Upper lobe of right lung (tissue), 1 donor: ENCODE data around the gene FEM1A. TPM values are rescaled to one million over a fixed set of nuclear protein-coding genes. Genes with fewer than 3 reads are reported as not detected.
"Not testable (repeated sequence)": the region's sequence is repeated elsewhere in the genome, so short reads cannot be mapped to it uniquely, and the experiment has no call there.

Experiments
- ATAC-seq: fragments of 200-7000 bp; cut with Tn5 transposase; one replicate; pipeline ENCODE4 v1.9.1; 2020; ENCODE audit warnings: mild to moderate bottlenecking, moderate library complexity
- DNase-seq: peaks from one replicate; pipeline ENCODE4 v3.0.0-alpha.2; 2020
- H3K27ac ChIP-seq: fragments of 200-600 bp; one replicate; pipeline ENCODE4 v1.8.0; 2022
- H3K27me3 ChIP-seq: fragments of 200-600 bp; one replicate; pipeline ENCODE4 v1.8.0; 2022; ENCODE audit warnings: mild to moderate bottlenecking
- H3K36me3 ChIP-seq: fragments of 200-600 bp; one replicate; pipeline ENCODE4 v1.8.0; 2022
- H3K4me1 ChIP-seq: fragments of 200-600 bp; one replicate; pipeline ENCODE4 v1.8.0; 2022
- H3K4me3 ChIP-seq: fragments of 200-600 bp; one replicate; pipeline ENCODE4 v1.8.0; 2022; ENCODE audit warnings: mild to moderate bottlenecking
- H3K9me3 ChIP-seq: fragments of 200-600 bp; one replicate; pipeline ENCODE4 v1.8.0; 2022
- CTCF ChIP-seq: fragments of 200-600 bp; IDR thresholded peaks from one replicate; pipeline ENCODE4 v1.8.0; 2022; ENCODE audit warnings: antibody characterized with exemption
- intact Hi-C: fragments of 100-400 bp; cut with DNase I; formaldehyde crosslinking; loops from one replicate; pipeline ENCODE4 v1.11.0; 2022
- total RNA-seq: library from RNA; stranded (reverse); fragmentation: NEBNext Ultra II Directional; extraction: Animal tissue kit (Norgen Biotek cat#: 25700); gene quantifications from one replicate; pipeline ENCODE4 v1.2.1, GENCODE V29; 2021
- donor health status: DM: no; HTN: yes; CAD: no; lungs with severe emphysema.

FEM1A gene
- total RNA-seq, 1 donor from 2014 or later = 12.4 TPM

- DNase-seq = no peak
- H3K27ac ChIP-seq = no peak overlapping the region
- peaks cover 11% of the 10 kb centered on the region for H3K36me3 ChIP-seq
- no peak for TF ChIP-seq CTCF
- ATAC-seq = no peak
- H3K4me3 ChIP-seq = no peak overlapping the region
- no peaks in the 10 kb centered on the region for H3K9me3 ChIP-seq
- intact Hi-C loops = no loop called here
- H3K27me3 ChIP-seq = no peaks in the 10 kb centered on the region
- H3K4me1 ChIP-seq = no peaks in the 10 kb centered on the region
These were observed 29.7 kb downstream of the FEM1A start for GRCh38 chr19:4821265-4821664.

- H3K4me3 ChIP-seq, ATAC-seq, H3K4me1 ChIP-seq, H3K9me3 ChIP-seq, H3K27me3 ChIP-seq, DNase-seq, H3K36me3 ChIP-seq, H3K27ac ChIP-seq, intact Hi-C loops: not testable (repeated sequence)
These were observed 30.8 kb downstream of the FEM1A start for GRCh38 chr19:4822354-4822753.

- Histone ChIP-seq H3K27me3 (no peaks in the 10 kb centered on the region), H3K4me1 (no peaks in the 10 kb centered on the region), H3K27ac (no peak overlapping the region), H3K9me3 (no peaks in the 10 kb centered on the region), H3K4me3 (no peak overlapping the region), H3K36me3 (no peaks in the 10 kb centered on the region)
- ATAC-seq (no peak), DNase-seq (no peak)
- intact Hi-C loops = no loop called here
- no peak for TF ChIP-seq CTCF
These were observed 32.0 kb downstream of the FEM1A start for GRCh38 chr19:4823577-4823976.

GRCh38 chr19:4829001-4829712 lies 37.6 kb downstream of the FEM1A start:
- H3K27ac ChIP-seq = no peak overlapping the region
- H3K4me1 ChIP-seq = peaks cover 15% of the 10 kb centered on the region
- TF ChIP-seq CTCF = no peak
- H3K9me3 ChIP-seq = no peaks in the 10 kb centered on the region
- H3K27me3 ChIP-seq = no peaks in the 10 kb centered on the region
- DNase-seq (no peak), ATAC-seq (peak; percentile 21)
- no peak overlapping the region for H3K4me3 ChIP-seq
- intact Hi-C loops = no loop called here
- H3K36me3 ChIP-seq = no peaks in the 10 kb centered on the region

GRCh38 chr19:4830332-4830731 lies 38.8 kb downstream of the FEM1A start:
- H3K27ac ChIP-seq = peak overlapping the region; percentile 94

More at GRCh38 chr19:4830332-4830731, 38.8 kb downstream of the FEM1A start:
- H3K4me3 ChIP-seq = peak overlapping the region; percentile 92
- no peaks in the 10 kb centered on the region for H3K9me3 ChIP-seq
- no peak for DNase-seq
- no peak for ATAC-seq
- no peak for TF ChIP-seq CTCF
- H3K36me3 ChIP-seq = no peaks in the 10 kb centered on the region
- no peaks in the 10 kb centered on the region for H3K27me3 ChIP-seq
- peaks cover 15% of the 10 kb centered on the region for H3K4me1 ChIP-seq
- intact Hi-C loops = no loop called here
